Left forelimb (tissue), 1 donor: ENCODE data around the gene TMEM145.

Source experiments
- DNase-seq: peaks from one replicate; pipeline ENCODE4 v3.0.0-alpha.2; 2018; ENCODE audit warnings: low spot score

The TMEM145 gene

DNA sequence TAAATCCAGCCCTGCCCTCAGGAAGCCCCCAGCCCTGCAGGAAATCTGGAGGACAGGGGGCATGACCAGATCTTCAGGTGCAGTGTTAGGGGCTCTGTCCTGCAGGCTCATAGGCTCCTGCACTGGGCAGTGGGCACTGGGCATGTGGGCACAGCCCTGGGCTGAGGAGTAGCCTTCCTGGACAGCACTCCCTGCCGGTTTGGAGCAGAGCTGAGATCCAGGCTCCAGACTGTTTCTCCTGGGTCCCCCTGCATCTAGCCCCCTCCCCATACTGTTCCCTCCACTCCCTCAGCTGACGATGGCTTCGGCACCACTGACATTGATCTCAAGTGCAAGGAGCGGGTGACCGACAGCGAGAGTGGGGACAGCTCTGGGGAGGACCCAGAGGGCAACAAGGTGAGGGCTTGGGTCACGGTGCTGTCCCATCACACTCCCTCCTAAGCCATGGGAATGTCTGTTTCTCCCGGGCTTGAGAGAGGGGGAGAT, 23.5 kb upstream of the TMEM145 start:
- DNase-seq, result no peak

DNA sequence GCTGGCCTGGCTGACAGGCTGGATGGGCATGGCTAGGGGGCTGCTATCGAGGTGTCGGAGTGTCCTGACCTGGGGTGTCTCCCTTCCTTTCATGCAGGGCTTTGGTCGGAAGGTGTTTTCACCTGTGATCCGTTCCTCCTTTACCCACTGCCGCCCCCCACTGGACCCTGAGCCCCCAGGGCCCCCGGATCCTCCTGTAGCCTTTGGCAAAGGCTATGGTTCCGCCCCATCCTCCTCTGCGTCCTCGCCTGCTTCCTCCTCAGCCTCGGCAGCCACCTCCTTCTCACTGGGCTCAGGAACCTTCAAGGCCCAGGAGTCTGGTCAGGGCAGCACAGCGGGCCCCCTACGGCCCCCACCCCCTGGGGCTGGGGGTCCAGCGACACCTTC, 23.0 kb upstream of the TMEM145 start:
- no peak for DNase-seq

DNA sequence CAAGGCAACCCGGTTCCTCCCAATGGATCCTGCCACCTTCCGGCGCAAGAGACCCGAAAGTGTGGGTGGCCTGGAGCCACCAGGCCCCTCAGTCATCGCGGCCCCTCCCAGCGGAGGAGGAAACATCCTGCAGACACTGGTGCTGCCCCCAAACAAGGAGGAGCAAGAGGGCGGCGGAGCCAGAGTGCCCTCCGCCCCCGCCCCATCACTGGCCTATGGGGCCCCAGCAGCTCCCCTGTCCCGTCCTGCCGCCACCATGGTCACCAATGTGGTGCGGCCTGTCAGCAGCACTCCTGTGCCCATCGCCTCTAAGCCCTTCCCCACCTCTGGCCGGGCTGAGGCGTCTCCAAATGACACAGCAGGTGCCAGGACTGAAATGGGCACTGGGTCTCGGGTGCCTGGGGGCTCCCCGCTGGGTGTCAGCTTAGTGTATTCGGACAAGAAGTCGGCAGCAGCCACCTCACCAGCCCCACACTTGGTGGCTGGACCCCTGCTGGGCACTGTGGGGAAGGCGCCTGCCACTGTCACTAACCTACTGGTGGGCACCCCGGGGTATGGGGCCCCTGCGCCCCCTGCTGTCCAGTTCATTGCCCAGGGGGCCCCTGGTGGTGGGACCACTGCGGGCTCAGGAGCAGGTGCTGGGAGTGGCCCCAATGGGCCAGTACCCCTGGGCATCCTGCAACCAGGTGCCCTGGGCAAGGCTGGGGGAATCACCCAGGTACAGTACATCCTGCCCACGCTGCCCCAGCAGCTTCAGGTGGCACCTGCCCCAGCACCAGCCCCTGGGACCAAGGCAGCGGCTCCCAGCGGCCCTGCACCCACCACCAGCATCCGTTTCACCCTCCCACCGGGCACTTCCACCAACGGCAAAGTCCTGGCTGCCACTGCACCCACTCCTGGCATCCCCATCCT, 22.3 kb upstream of the TMEM145 start:
- DNase-seq, result peak; percentile 62

DNA sequence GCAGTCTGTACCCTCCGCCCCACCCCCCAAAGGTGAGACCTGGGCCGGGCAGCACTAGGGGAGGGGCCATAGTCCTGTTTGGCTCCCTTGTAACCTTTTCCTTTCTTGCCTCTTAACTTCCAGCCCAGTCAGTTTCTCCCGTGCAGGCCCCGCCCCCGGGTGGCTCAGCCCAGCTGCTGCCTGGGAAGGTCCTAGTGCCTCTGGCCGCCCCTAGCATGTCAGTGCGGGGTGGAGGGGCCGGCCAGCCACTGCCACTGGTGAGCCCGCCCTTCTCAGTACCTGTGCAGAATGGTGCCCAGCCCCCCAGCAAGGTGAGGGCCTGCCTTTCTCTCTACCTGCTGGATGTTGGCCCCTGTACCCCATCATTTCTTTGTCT, 21.7 kb upstream of the TMEM145 start:
- peak; percentile 67 for DNase-seq

DNA sequence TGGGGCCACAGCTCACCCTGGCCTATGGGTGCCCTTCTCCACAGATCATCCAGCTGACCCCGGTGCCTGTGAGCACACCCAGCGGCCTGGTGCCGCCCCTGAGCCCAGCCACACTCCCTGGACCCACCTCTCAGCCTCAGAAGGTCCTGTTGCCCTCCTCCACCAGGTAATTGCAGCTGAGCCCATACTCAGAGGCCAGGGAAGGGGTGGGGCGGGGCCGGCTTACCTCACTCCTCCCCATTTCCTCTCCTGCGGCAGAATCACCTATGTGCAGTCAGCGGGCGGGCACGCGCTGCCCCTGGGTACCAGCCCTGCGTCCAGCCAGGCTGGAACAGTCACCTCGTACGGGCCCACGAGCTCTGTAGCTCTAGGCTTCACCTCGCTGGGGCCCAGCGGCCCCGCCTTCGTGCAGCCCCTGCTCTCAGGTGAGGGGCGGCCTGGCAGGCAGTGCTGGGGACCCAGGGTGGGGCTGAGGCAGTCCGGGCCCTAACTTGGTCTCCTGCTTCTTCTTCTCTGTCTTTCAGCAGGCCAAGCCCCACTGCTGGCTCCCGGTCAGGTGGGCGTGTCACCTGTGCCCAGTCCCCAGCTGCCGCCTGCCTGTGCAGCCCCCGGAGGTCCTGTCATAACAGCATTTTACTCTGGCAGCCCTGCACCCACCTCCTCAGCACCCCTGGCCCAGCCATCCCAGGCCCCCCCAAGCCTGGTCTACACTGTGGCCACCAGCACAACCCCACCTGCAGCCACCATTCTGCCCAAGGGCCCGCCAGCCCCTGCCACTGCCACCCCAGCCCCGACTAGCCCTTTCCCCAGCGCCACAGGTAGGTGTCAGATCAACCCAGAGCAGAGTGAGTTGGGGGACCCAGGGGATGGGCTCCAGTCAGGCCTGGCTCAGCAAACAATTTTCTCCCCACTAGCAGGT, 20.8 kb upstream of the TMEM145 start:
- peak; percentile 61 for DNase-seq

GRCh38 chr19:42292963-42293362, 20.1 kb upstream of the TMEM145 start:
- DNase-seq, result peak; percentile 59

GRCh38 chr19:42293540-42293939, 19.6 kb upstream of the TMEM145 start:
- no peak for DNase-seq

GRCh38 chr19:42293948-42294347, 19.2 kb upstream of the TMEM145 start:
- DNase-seq, result peak; percentile 66

GRCh38 chr19:42294471-42295137, 18.5 kb upstream of the TMEM145 start:
- peak; percentile 62 for DNase-seq

DNA sequence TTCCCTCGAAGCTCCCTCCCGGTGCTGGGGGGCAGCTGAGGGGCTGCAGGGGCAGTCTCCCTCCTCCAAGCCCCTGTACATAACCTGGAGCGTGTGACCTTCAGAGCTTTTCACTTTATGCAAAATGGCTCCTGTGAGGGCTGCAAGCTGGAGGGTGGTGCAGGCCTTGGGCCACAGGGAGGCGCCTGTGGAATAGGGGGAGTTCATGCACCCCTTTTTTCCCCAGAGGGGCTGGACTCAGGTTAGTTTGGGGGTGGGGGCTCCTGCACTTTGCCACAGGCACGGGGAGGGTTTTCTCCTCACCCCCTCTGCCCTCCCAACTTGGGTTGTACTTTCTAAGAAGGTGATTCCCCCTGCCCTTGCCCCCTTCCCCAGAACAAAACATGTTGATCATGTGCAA, 17.8 kb upstream of the TMEM145 start:
- DNase-seq, result no peak

- peak; percentile 87 for DNase-seq
Measured at GRCh38 chr19:42295831-42296525, 17.1 kb upstream of the TMEM145 start.

DNA sequence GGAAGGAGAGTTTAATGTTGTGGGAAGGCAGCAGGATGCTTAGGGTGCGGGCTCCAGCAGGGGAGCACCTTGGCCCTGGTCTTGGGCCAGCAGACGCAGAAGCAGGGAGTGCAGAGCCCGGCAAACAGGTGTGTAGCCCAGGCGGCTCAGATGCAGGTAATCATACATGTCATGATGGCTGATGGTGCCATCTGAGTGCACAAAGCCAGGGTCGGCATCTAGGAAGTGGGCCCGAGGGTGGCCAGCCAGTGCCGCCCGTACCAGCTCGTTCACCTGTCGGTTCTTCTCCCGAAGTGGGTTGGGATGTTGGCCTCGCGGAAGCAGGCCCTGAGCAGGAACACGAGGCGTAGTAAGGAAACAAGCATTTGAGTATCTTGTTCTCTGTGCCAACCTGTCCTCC, 16.1 kb upstream of the TMEM145 start:
- peak; percentile 60 for DNase-seq

DNA sequence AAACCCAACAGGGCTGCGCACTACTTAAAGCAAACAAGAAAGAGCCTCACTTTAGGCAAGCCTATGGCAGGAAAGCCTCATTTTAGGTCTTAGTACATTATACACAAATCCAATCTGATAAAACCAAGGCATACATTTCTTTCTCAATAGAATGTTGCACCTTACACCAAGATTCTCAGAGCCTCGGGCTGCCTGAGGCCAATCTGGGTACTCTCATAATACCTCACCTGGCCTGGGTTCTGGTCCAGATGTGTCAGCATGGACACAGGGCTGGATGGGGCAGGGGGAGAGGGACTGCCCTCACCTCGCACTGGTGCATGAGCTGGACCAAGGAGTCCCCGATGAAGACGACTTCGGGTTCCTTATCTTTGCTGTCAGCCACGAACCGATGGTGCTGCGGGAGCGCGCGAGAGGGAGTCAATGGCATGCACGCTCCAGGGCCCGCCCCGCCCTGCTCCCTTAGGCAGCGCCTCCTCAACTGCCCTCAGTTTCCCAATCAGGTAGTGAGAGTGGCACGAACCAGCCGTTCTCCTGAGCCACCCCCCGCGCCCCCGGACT, 11.4 kb upstream of the TMEM145 start, which contains the start of gene PRR19:
TSS of gene PRR19 (plus strand) at position 487 of the 558 bp plus-strand sequence. CDS start 7,453 bp downstream, outside the sequence.
- DNase-seq, result peak; percentile 64

GRCh38 chr19:42303101-42303464, 10.0 kb upstream of the TMEM145 start:
- DNase-seq, result no peak

- no peak for DNase-seq
Measured at GRCh38 chr19:42303876-42304275, 9.2 kb upstream of the TMEM145 start.

- DNase-seq, result no peak
Measured at GRCh38 chr19:42306646-42307045, 6.5 kb upstream of the TMEM145 start.

GRCh38 chr19:42309686-42310085, 3.4 kb upstream of the TMEM145 start:
- no peak for DNase-seq

DNA sequence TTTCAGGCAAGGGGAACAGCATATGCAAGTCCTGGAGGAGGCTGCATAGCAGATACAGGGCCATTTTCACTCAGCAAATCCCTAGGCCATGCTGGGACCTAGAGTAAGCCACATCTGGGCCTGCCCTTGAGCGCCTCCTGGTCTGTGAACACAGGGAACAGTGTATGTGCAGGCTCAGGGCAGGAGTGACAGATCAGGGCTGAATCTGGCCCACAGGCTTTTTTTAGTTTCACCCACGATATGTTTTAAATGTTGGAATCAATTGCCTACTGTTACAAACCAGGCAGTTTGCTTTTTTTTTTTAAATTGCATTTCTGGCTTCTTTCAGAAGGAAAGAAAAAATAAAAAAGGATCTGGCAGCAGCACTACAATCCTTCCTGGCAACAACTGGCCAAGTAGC, 1.5 kb upstream of the TMEM145 start:
- DNase-seq, result no peak

DNA sequence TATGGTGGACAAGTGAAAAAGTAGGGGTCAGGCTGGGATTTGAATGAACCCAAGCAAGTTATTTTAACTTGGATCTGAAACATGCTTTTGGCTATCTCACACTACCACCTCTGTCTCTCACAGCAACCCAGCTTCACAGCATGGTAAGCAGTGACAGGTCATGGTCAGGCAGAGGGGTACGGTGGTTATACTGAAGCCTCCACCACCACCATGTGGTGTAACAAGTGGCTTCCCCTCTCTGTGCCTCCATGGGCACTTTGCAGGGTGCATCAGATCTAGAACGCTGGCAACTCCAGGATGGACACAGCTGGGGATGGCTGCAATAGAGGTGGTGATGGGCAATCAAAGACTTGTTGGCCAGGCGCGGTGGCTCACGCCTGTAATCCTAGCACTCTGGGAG, 739 bp upstream of the TMEM145 start:
- DNase-seq, result no peak

- DNase-seq, result no peak
Measured at GRCh38 chr19:42313840-42314755, 989 bp downstream of the TMEM145 start.
